Embryonic facial prominence (tissue), 1 donor: ENCODE measurements around the gene RUFY4.

Experiments used
- DNase-seq: peaks from one replicate; pipeline ENCODE4 v3.0.0-alpha.2; 2016; ENCODE audit errors: extremely low spot score

The RUFY4 gene

GRCh38 chr2:218068721-218069334 is at the start of gene RUFY4:
TSS of gene RUFY4 (plus strand) at chr2:218069253. CDS start at chr2:218070606, 1,353 bp downstream.
- peak; percentile 56 for DNase-seq

GRCh38 chr2:218019411-218020060 is 49.5 kb upstream of the RUFY4 start:
- no peak for DNase-seq

GRCh38 chr2:218020281-218020680 is 48.8 kb upstream of the RUFY4 start:
- DNase-seq = no peak

GRCh38 chr2:218020966-218021535 is 48.0 kb upstream of the RUFY4 start:
- DNase-seq = no peak

- DNase-seq = no peak
Measured at GRCh38 chr2:218021536-218022071, 47.4 kb upstream of the RUFY4 start.

GRCh38 chr2:218022131-218022850 is 46.8 kb upstream of the RUFY4 start:
- DNase-seq = no peak

- DNase-seq = no peak
Measured at GRCh38 chr2:218022851-218023530, 46.1 kb upstream of the RUFY4 start.

- no peak for DNase-seq
Measured at GRCh38 chr2:218023636-218024035, 45.4 kb upstream of the RUFY4 start.

GRCh38 chr2:218024336-218024735 is 44.7 kb upstream of the RUFY4 start:
- no peak for DNase-seq

GRCh38 chr2:218024871-218025270 is 44.2 kb upstream of the RUFY4 start:
- no peak for DNase-seq

GRCh38 chr2:218026244-218026643 is 42.8 kb upstream of the RUFY4 start:
- DNase-seq = no peak

GRCh38 chr2:218026676-218027425 is 42.2 kb upstream of the RUFY4 start:
- DNase-seq = no peak

GRCh38 chr2:218027426-218028188 is 41.4 kb upstream of the RUFY4 start:
- DNase-seq = no peak

GRCh38 chr2:218028189-218028495 is 40.9 kb upstream of the RUFY4 start:
- DNase-seq = no peak

GRCh38 chr2:218028562-218029348 is 40.3 kb upstream of the RUFY4 start:
- no peak for DNase-seq

GRCh38 chr2:218029366-218030360 is 39.4 kb upstream of the RUFY4 start:
- no peak for DNase-seq

GRCh38 chr2:218030409-218031195 is 38.5 kb upstream of the RUFY4 start:
- no peak for DNase-seq

- DNase-seq = no peak
Measured at GRCh38 chr2:218031261-218031660, 37.8 kb upstream of the RUFY4 start.
